Progenitor cell of endocrine pancreas (in vitro differentiated cells): ENCODE results near the gene DBP. TPM values are rescaled to one million over a fixed set of nuclear protein-coding genes. Genes with fewer than 3 reads are reported as not detected.

Experiments used
- DNase-seq: peaks from one replicate; pipeline ENCODE4 v3.0.0; 2021; ENCODE audit warnings: low spot score; ENCODE audit not compliant: unreplicated experiment
- H3K27ac Mint-ChIP-seq: 2 replicates; pipeline ENCODE4 v1.8.0; 2021; ENCODE audit warnings: mild to moderate bottlenecking, moderate library complexity, mixed read lengths
- H3K27me3 Mint-ChIP-seq: 2 replicates; pipeline ENCODE4 v1.8.0; 2021; ENCODE audit warnings: mixed read lengths
- H3K36me3 Mint-ChIP-seq: 2 replicates; pipeline ENCODE4 v1.8.0; 2022; ENCODE audit warnings: mixed read lengths; ENCODE audit not compliant: insufficient read depth
- H3K4me1 Mint-ChIP-seq: 2 replicates; pipeline ENCODE4 v1.8.0; 2021; ENCODE audit warnings: low read depth, mixed read lengths
- H3K4me3 Mint-ChIP-seq: 2 replicates; pipeline ENCODE4 v1.8.0; 2021; ENCODE audit warnings: low read depth, mild to moderate bottlenecking, moderate library complexity, mixed read lengths
- H3K9me3 Mint-ChIP-seq: 2 replicates; pipeline ENCODE4 v1.8.0; 2021; ENCODE audit warnings: low read depth, mixed read lengths
- CTCF ChIP-seq: fragments of 200-600 bp; sonication (generic); IDR thresholded peaks from one replicate; pipeline ENCODE4 v1.5.0; 2021; ENCODE audit warnings: antibody characterized with exemption, mild to moderate bottlenecking; ENCODE audit not compliant: unreplicated experiment
- total RNA-seq: library from RNA; stranded (reverse); gene quantifications from 2 replicates; pipeline ENCODE4 v1.2.1, GENCODE V29; 2021

DBP gene
- total RNA-seq, 1 donor from 2014 or later = 5.3 TPM

DNA sequence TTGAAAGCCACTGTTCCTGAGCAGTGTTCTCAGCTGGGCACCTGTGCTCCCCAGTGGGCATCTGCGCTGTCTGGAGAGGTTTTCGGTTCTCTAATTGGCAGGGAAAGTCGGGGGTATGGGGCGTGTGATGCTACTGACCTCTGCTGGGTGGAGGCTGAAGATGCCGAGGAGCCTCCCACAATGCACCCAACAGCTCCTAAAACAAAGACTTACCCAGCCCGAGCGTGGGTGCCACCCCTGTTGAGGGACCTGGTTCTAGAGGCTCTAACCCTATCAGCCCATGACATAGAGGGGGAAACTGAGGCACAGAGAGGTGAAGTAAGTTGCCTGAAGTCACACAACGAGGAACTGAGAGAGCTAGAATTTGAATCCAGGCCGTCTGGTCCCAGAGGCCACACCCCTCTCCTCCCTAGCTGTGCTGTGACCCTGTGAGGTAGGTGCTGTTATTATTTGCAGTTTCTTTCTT lies 28.3 kb downstream of the DBP start:
- peaks cover under 1% of the 10 kb centered on the region for H3K4me1 Mint-ChIP-seq
- no peaks in the 10 kb centered on the region for H3K36me3 Mint-ChIP-seq
- TF ChIP-seq CTCF = peak; percentile 43
- H3K9me3 Mint-ChIP-seq = no peaks in the 10 kb centered on the region
- no peak overlapping the region for H3K4me3 Mint-ChIP-seq
- H3K27me3 Mint-ChIP-seq = no peaks in the 10 kb centered on the region
- no peak overlapping the region for H3K27ac Mint-ChIP-seq
- DNase-seq = no peak

DNA sequence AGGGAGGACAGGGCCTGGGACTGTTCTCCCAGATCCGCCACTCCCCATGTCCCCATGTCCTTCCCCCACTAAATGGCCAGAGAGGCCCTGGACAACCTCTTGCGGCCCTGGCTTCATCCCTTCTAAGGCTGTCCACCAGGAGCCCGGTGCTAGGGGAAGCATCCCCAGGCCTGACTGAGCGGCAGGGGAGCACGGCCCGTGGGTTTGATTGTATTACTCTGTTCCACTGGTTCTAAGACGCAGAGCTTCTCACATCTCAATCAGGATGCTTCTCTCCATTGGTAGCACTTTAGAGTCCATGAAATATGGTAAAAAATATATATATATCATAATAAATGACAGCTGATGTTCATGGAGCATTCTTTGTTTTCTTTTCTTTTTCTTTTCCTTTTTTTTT lies 29.8 kb downstream of the DBP start:
- DNase-seq = no peak
- no peak for TF ChIP-seq CTCF
- H3K4me1 Mint-ChIP-seq = peaks cover 2% of the 10 kb centered on the region
- H3K27me3 Mint-ChIP-seq = no peaks in the 10 kb centered on the region
- H3K9me3 Mint-ChIP-seq = no peaks in the 10 kb centered on the region
- no peak overlapping the region for H3K4me3 Mint-ChIP-seq
- no peak overlapping the region for H3K27ac Mint-ChIP-seq
- no peaks in the 10 kb centered on the region for H3K36me3 Mint-ChIP-seq

GRCh38 chr19:48606463-48607358 lies 30.5 kb downstream of the DBP start, which contains the start of gene SPACA4:
Gene SPACA4 (plus strand): TSS chr19:48606742. CDS start chr19:48606979, 237 bp downstream.
- Mint-ChIP-seq H3K27ac (no peak within 1 kb of the TSS), H3K4me1 (peaks cover 2% of the 10 kb centered on the region), H3K27me3 (no peaks in the 10 kb centered on the region), H3K9me3 (no peaks in the 10 kb centered on the region), H3K36me3 (no peaks in the 10 kb centered on the region), H3K4me3 (no peak within 1 kb of the TSS)
- no peak for TF ChIP-seq CTCF
- no peak for DNase-seq

- Mint-ChIP-seq H3K4me1 (peaks cover 2% of the 10 kb centered on the region), H3K36me3 (no peaks in the 10 kb centered on the region), H3K27me3 (no peaks in the 10 kb centered on the region), H3K27ac (no peak overlapping the region), H3K4me3 (no peak overlapping the region), H3K9me3 (no peaks in the 10 kb centered on the region)
- no peak for TF ChIP-seq CTCF
- DNase-seq = no peak
Measured at GRCh38 chr19:48603850-48604249, 33.3 kb downstream of the DBP start.

DNA sequence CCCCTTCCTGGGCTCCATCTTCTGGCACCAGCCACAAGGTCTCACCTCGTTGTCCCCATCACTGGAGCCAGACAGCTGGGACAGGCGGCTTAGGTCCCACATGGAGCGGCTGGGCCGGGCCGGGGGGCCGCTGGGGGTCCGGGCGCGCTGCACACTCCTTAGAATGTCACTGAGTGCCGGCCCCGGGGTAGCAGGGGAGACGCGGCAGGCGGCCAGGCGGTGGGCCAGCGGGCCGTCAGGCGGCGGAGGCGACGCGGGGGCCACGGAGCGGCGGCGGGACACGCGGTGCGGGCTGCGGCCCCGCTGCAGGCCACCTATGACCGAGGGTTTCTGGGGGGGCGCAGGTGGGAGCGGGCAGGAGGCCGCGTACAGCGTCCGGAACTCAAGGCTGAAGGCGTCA lies 33.7 kb downstream of the DBP start:
- peaks cover 2% of the 10 kb centered on the region for H3K4me1 Mint-ChIP-seq
- H3K9me3 Mint-ChIP-seq = no peaks in the 10 kb centered on the region
- no peaks in the 10 kb centered on the region for H3K36me3 Mint-ChIP-seq
- TF ChIP-seq CTCF = no peak
- no peak overlapping the region for H3K4me3 Mint-ChIP-seq
- H3K27ac Mint-ChIP-seq = no peak overlapping the region
- peaks cover 3% of the 10 kb centered on the region for H3K27me3 Mint-ChIP-seq
- DNase-seq = no peak
